ENCODE measurements around the gene ART5. TPM values are rescaled to one million over a fixed set of nuclear protein-coding genes. Genes with fewer than 3 reads are reported as not detected.
A peak's percentile ranks its signal among the peaks of the same experiment; 100 is the strongest.
"Not testable (repeated sequence)": the region's sequence is repeated elsewhere in the genome, so short reads cannot be mapped to it uniquely, and the experiment has no call there.

ART5 gene
- polyA plus RNA-seq, 10 donors, result 1.5 to 4.0 (median 2.4) TPM

DNA sequence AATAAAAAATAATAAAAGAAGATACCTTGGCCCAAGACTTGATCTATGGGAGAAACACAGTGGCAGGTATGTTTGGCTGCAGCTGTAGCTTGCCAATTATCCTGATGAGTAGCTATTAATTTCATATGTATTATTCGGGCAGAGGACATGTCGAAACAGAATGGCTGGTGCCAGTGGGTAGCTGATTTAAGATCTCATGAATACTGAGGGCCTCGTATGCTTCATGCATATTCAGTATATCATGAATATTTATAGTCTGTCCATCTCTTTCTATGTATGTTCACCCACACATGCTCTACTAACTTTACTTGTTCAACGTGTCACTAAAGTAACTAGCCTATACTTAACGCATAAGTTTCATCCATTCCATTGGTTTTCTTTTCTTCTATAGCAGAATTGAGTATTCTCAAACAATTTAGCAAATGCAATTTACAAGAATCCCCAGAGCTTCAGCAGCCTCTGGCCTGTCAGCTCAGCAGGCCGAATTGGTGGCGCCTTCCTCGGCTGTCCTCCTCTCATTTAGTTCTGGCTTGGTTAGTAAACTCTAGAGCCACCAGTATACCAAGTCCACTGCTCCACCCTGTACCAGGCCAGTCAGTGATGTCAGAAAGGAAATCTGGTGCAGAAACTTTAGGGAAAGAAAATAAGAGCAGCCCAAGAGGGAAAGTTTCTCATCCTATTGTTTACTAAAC, 17.9 kb downstream of the ART5 start:
- DNase-seq, result no peak

DNA sequence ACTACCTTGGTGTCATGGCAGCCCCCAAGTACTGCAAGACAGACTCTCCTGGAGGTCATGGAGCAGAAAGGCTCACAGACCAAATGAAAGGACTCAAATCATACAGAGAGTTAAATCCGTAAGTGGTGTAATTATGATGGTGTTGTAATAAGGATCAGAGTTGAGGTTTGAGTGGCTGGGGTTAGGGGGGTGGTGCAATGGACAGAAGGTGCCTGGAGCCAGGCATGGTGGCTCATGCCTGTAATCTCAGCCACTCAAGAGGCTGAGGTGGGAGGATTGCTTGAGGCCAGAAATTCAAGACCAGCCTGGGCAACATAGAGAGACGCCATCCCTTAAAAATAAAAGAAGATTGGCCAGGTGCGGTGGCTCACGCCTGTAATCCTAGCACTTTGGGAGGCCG, 18.7 kb downstream of the ART5 start:
- DNase-seq, result no peak

DNA sequence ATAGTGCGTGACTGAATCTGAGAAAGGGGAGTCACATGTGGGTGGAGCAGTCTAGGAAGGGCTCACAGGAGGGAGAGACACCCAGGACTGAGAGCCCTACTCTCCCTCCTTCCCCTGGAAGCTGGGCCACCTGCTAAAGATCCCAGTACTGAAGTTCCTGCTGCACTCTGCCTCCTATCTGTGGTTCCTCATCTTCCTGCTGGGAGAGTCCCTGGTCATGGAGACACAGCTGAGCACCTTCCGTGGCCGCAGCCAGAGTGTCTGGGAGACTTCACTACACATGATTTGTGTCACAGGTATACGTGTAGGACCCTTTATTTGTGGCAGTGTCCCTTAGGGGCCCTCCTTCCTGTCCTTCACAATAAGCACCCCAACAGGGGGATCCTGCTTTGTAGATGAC, 19.3 kb downstream of the ART5 start:
- no peak for DNase-seq

DNA sequence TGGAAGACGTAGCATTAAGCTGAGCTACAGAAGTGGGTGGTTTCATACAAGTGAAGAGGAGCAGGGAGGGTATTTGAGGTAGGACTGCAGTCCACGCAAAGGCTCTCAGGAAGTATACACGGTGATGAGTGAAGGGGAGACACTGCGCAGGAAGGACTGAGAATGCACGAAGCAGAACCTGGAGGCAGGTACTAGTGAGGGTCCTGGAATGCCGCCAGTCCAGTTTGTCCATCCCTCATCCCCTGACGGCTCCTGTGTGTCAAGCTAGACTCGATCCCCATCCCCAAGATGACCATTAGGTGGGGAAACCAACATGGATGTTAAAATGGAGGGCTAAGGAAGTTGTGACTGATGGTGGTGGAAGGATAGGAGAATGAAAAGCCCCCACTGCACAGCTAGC, 23.8 kb downstream of the ART5 start:
- DNase-seq, result no peak

DNA sequence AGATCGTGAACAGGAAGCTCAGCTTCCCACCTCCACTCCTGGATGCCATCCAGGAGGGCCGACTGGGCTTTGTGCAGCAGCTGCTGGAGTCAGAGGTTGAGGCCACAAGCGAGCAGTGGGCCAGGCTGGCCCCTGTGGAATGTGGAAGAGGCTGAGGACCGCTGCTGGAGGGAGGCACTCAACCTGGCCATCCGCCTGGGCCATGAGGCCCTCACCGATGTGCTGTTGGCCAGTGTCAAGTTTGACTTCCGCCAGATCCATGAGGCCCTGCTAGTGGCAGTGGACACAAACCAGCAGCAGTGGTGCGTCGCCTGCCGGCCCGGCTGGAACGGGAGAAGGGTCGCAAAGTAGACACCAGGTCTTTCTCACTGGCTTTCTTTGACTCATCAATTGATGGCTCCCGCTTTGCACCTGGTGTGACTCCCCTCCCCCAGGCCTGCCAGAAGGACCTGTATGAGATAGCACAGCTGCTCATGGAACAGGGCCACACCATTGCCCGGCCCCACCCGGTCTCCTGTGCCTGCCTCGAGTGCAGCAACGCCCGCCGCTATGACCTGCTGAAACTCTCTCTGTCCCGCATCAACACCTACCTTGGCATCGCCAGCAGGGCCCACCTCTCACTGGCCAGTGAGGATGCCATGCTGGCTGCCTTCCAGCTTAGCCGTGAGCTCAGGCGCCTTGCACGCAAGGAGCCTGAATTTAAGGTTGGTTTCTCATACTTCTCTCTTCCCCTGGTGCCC, 24.9 kb downstream of the ART5 start:
- peak in 2 of 3 donors; percentile 34 to 66 for DNase-seq

DNA sequence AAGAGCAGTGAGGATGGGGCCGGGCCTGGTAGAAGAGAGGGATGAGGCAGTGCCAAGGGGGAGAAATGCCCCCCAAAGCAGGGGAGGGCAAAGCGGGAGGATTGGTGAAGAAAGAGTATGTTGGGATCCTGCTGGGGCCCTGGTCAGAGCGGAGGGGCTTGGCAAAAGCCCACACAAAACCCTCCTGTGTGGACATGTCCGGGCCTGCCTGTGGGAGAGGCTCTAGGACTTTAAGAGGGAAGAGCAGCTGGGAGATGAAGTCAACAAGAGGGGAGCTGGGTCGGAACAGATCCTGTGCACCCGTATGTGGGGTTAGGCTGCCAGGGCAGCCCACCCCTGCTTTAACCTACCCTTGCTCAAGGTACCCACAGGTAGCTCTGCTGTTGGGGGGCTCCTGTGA, 25.8 kb downstream of the ART5 start:
- no peak for DNase-seq

DNA sequence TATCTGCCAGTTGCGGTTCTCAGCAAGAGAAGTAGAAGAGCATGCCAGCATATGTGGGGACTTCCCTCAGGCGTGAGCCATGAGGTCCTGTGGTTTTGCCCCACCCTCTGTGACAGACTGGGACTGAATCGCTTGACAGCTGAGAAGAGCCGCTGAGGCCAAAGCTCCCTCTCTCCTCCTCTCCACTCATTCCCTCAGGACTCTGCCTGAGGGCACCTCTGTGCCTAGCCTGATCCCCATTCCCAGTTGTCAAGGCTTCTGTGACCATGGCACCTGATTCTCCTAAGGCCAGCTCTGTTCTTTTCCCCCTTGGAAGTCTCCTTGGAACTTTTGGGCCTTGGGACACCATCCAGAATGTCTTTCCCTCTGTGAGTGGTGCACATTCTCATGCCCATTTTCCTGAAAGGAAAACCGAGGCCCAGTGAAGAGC, 27.0 kb downstream of the ART5 start:
- peak in 1 of 3 donors; percentile 13 for DNase-seq

DNA sequence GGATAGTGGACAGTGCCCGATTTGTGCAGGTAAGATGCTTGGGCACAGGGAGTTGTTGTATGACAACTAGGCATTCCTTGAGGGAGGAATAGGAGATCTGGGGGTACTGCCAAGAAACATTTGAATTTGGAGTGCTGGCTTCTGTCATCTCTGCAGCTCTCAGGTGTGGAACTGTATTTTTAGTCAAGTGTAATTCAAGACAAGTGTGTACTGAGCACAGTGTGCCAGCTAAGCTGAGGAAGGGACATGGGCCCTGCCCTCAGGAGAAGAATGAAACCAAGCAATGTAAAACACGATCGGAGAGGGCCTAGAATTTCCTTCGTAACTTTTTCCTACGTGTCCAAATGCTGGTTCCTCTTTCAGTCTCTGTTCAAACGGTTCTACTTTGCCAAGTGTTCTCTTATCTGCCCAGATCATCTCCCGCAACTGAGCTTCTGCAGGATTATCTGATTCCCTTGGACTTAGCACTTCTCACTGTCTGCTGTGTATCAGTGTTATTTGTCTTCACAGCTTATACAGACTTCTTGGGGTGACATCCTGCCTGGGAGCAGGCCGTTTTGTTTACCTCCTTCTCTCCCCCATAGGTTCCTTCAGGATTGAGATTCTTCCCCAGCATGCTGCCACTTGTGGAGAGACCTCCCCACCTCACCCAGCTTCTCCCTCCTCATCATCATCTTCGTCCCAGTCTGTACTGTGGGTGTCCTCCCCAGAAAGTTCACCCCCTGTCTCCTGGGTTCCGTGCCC, 27.6 kb downstream of the ART5 start:
- no peak for DNase-seq

DNA sequence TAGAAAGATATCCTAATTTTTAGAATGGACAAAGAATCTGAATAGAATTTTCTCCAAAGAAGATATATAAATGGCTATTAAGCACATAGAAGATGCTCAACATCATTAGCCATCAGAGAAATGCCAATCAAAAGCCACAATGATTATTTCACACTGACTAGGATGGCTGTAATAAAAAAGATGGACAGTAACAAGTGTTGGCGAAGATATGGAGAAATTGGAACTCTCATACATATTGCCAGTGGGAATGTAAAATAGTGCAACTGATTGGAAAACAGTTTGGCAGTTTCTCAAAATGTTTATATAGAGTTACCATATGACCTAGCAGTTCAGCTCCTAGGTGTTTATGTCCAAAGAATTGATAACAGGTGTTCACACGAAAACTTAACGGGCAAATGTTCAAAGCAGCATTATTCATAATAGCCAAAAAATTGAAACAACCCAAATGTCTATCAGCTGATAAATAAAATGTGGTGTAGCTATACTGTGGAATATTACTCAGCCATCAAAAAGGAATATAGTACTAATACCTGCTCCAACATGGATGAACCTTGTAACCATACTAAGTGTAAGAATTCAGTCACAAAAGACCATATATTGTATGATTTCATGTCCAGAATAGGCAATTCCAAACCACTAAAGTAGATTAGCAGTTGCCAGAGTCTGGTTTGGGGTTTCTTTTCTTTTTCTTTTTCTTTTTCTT, 29.7 kb downstream of the ART5 start:
- no peak for DNase-seq

DNA sequence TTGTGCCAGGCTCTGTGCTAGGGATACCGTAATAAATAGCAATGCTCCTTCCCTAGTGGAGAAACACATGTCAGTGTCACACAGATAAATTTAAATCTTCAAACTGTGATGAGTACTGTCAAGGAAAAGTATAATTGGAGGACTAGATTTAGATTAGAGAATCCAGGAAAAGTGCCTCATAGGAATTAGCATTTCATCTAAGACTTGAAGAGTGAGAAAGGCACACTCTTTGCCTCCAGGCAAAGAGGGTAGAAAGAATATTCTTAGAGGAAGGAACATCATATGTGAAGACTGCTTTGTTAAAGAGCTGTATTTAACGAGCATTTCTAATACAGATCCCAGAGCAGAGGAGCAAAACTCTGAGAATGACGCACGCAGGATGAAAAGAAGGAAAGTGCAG, 30.9 kb downstream of the ART5 start:
- no peak for DNase-seq

DNA sequence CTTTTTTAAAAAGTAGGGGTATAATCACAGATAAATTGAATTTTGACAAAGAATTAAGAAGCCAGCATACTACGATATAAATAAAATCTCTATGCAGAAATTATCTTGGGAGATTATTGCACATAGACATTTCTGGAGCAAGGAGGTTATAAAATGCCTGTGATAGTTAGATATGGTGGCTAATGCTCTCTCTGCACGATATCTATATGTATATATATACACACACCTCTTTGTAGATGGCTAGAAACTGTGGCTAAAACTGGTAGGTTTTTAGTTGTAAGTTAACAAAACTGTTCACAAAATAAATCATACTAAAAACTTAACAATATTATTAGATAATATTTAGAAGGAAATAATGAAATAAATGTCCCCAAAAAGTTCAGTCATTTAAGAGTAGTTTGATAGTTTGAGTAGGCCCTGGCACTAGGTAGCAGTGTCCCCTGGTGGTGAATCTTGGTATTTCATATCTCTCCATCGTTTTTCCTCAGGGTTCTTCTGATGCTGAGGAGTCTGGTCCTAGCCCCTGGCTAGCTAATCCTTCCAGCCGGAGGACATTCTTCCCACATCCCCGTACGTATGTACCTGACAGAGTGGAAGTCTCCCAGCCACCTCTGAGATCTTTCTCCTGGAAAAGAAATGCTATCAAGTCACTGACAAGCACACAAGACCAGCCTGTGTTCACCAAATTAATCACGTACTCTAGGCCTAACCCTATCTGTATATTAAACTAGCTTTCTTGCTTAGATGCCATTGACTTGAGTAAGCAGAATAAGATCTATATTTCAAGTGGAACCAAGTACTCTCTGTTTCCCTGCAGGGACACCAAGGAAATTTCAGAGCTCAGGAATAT, 32.2 kb downstream of the ART5 start:
- peak in 2 of 3 donors; percentile 15 to 40 for DNase-seq

DNA sequence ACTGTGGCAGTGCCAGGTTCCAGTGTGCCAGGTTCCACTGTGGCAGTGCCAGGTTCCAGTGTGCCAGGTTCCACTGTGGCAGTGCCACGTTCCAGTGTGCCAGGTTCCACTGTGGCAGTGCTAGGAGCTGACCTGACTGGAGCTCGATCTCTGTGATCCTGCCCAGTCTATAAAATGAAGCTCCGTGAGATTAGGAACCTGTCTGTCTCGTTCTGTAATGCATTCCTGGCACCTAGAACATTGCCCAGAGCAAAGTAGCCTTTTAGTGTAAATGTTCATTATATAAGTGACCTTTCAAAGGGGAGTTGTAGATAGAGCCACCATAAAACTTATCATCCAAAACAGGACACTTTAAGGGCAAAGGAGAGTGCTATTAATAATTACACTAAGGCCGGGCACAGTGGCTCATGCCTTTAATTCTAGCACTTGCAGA, 36.0 kb downstream of the ART5 start:
- DNase-seq, result no peak

DNA sequence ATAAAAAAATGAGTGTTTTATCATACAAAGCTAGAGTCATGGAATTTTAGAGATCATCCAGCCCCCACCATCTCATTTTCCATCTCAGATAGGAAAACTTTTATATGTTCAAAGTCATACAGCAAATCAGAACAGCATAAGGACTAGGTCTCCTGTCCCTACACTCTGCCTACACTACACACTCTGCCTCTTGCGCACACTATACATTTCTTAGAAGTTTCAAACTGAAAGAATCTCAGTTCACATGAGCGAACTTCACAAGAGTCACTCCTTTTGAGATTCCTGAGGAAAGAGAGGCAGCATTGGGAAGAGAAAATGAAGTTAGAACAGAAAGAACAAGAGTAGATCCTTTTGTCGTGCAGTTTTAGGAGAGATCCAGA, 36.5 kb downstream of the ART5 start:
- DNase-seq, result no peak

DNA sequence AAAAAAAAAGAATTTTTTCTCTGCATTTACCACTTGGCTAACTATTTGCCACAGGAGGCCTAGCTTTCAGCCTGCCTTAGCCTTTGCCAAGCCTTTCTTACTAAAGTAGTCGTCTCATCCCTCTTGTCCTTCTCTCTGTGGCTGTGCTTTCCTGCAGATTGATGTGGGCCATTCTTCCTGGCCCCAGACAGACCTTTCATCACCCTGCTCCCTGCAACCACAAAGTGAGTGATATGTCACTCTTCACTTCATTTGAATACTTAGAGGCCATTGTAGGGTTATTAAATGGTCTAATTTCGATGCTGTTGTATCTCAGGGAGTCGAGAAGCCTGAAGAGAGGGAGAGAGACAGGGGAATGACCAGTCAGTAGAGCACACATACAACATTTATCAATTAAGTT, 37.6 kb downstream of the ART5 start:
- no peak for DNase-seq

DNA sequence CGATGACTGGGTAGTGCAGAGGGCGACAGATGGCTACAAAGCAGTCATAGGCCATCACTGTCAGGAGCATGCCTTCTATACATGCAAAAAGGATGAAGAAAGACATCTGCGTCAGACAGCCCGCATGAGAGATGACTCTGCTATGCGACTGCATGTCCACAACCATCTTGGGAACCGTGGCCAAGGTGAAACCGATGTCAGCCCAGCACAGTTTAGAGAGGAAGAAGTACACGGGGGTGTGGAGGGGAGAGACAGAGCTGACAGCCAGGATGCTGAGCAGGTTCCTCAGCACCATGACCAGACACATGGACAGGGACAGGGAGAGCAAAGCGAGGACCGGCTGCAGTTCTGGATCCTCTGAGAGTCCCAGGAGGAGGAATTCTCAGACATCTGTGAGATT, 41.6 kb downstream of the ART5 start:
- not testable (repeated sequence) for DNase-seq

DNA sequence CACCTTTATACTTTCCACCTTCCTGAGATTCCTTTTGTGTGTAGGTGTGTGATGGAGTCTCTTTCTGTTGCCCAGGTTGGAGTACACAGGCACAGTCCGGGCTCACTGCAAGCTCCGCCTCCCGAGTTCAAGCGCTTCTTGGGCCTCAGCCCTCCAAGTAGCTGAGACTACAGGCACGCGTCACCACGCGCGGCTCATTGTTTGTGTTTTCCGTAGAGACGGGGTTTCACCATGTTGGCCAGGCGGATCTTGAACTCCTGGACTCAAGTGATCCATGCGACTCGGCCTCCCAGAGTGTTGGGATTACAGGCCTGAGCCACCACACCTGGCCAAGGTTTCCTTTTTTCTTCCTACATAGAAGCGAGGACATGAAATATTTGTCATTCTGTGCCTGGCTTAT, 44.0 kb downstream of the ART5 start:
- DNase-seq, result not testable (repeated sequence)

DNA sequence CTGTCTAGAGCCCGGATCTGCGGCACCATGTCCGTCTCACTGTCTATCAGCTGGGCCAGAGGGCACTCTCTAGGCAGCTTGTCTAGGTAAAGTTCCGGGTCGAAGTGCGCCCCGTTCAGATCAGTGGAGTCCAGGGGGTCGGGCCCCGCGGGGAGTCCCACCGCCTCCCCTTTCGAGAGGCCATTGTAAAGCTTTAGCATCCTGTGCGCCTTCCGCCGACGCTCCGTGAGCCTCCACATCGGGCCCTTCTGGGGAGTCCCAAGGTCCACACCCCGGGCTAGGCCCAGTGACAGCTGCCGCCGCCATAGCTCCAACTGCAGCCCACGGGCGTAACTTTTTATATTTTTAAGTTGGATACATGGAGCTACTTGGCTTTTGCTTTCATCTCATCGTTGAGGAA, 50.5 kb downstream of the ART5 start:
- DNase-seq, result not testable (repeated sequence)

DNA sequence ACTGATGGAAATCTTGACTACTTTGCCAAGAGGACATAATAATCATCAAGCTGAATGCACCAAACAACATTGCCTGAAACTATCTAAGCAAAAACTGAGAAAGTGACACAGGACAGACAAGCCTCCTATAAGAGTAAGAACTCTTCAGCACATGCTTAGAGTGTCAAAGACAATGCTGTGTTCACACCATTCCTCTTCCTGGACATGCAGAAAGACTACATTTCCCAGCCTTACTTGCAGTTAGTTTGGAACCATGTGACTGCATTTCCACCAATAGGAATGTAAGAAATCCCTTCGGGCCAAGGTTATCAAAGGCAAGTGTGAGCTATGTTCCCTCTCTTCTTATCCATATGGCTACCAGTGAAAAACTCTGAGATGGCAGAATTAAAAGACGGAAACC, 51.6 kb downstream of the ART5 start:
- DNase-seq, result not testable (repeated sequence)

DNA sequence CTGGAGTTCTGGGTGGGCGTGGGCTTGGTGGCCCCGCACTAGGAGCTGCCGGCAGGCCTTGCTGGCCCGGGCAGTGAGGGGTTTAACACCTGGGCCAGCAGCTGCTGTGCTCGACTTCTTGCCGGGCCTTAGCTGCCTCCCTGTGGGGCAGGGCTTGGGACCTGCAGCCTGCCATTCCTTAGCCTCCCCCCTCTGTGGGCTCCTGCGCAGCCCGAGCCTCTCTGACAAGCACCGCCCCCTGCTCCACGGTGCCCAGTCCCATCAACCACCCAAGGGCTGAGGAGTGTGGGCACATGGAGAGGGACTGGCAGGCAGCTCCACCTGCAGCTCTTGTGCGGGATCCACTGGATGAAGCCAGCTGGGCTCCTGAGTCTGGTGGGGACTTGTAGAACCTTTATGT, 53.0 kb downstream of the ART5 start:
- DNase-seq, result not testable (repeated sequence)

Data from muscle of back (tissue), 11 donors.